Rectal smooth muscle tissue (tissue), 1 donor: ENCODE data around the gene PERM1.
"Not testable (repeated sequence)": the region's sequence is repeated elsewhere in the genome, so short reads cannot be mapped to it uniquely, and the experiment has no call there.

ENCODE experiments used
- H3K27ac ChIP-seq: one replicate; pipeline ENCODE4 v1.7.0; 2013; ENCODE audit warnings: low read depth, low read length, inconsistent platforms
- H3K27me3 ChIP-seq: one replicate; pipeline ENCODE4 v1.7.0; 2013; ENCODE audit warnings: low read length; ENCODE audit not compliant: control insufficient read depth, insufficient read depth
- H3K36me3 ChIP-seq: one replicate; pipeline ENCODE4 v1.7.0; 2013; ENCODE audit warnings: low read length; ENCODE audit not compliant: control insufficient read depth, insufficient read depth
- H3K4me1 ChIP-seq: one replicate; pipeline ENCODE4 v1.7.0; 2013; ENCODE audit warnings: low read length; ENCODE audit not compliant: control insufficient read depth, insufficient read depth
- H3K4me3 ChIP-seq: one replicate; pipeline ENCODE4 v1.7.0; 2013; ENCODE audit warnings: low read length
- H3K9ac ChIP-seq: one replicate; pipeline ENCODE4 v1.7.0; 2013; ENCODE audit warnings: low read length

PERM1 gene

DNA sequence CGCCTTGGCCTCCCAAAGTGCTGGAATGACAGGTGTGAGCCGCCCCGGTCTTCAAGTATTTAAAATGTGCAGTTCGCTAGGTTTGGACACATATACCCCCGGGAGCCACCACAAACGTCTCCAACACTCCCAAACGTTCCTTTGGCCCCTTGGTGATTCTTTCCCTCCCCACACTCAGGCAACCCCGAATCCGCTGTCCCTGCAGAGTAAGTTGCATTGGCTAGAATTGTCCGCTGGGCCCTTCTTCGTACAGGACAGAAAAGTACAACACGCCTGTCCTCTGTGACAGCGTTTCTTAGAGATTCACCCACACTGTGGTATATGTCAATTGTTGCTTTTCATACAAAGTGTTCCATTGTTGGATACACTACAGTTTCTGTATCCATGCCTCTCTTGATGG lies 3.2 kb upstream of the PERM1 start:
- Histone ChIP-seq H3K4me1 (no peaks in the 10 kb centered on the region), H3K27ac (no peak overlapping the region), H3K36me3 (no peaks in the 10 kb centered on the region), H3K9ac (no peak overlapping the region), H3K27me3 (peaks cover 3% of the 10 kb centered on the region), H3K4me3 (no peak overlapping the region)

DNA sequence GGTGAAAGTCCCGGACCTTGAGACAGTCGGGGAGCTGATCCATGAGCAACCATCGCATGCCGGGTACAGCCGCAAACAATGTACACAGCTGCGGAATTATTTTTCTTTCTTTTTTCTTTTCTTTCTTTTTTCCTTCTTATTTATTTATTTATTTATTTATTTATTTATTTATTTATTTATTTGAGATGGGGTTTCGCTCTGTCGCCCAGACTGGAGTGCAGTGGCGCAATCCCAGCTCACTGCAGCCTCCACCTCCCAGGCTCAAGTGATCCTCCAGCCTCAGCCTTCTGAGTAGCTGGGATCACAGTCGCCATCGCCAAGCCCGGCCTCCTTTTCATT lies 2.6 kb upstream of the PERM1 start:
- H3K9ac ChIP-seq, result no peak overlapping the region
- no peaks in the 10 kb centered on the region for H3K4me1 ChIP-seq
- H3K36me3 ChIP-seq, result no peaks in the 10 kb centered on the region
- no peak overlapping the region for H3K27ac ChIP-seq
- H3K27me3 ChIP-seq, result peaks cover 3% of the 10 kb centered on the region
- no peak overlapping the region for H3K4me3 ChIP-seq

DNA sequence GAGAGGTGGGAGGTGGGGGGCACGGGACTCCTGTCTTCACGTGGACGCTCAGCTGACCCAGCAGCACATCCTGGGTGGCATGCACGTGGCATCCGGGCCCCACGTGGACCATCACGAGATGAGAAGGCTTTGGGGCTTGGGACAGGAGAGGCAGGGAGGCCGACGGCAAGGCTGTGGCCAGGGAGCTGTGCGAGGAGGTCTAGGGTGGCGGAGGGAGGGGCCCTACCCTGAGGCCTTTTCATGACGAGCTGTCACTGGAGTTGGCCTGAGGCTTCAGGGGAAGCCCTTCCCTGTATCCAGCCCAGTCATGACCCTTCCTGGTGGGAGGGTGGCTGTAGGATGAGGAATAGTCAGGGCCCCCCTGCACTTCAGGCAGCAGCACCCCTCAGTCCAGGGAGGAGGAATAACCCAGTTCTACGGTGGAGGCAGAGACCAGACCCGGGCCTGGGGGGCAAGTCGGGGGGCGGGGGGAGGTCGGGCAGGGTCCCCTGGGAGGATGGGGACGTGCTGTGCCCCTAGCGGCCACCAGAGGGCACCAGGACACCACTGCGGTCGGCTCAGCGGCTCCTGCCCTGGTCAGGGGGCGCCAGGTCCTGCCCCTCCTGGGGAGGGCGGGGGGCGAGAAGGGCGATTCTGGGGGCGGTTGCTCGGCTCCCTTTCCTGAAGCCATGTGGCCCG lies 2.0 kb upstream of the PERM1 start:
- no peak overlapping the region for H3K9ac ChIP-seq
- no peak overlapping the region for H3K27ac ChIP-seq
- H3K36me3 ChIP-seq, result no peaks in the 10 kb centered on the region
- H3K4me3 ChIP-seq, result no peak overlapping the region
- no peaks in the 10 kb centered on the region for H3K4me1 ChIP-seq
- H3K27me3 ChIP-seq, result peaks cover 3% of the 10 kb centered on the region

DNA sequence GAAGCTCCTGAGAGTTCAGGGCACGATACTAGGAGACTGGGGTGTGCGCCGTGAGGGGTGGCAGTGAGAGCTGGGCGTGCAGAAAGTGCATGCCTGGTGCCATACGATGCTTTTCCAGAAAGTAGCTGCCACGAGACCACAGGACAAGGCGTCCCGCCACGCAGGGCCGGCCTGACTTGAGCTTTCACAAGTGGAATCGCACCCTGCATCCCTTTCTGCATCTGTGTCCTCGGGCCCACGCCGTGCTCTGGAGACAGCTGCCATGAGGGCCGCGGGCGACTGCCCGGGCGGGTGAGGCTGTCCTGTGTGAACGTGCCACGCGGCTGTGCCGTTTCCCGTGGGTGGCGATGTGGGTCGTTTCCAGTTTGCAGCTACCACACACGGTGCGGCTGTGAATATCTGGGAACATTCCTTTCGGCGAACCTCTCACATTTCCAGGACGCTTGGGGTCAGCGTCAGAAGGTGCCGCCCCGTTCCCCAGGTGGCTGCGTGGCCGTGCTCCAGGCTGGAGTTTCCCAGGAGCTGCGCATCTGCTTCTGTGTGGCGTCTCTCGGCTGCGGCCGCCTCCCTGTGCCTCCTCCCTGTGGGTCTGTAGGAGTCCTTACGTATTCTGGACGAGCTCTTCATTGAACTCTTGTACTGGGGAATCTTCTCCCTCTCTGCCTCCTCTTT lies 1.0 kb upstream of the PERM1 start:
- Histone ChIP-seq H3K27me3 (peaks cover 3% of the 10 kb centered on the region), H3K36me3 (no peaks in the 10 kb centered on the region), H3K4me3 (no peak overlapping the region), H3K27ac (no peak overlapping the region), H3K4me1 (no peaks in the 10 kb centered on the region), H3K9ac (no peak overlapping the region)

DNA sequence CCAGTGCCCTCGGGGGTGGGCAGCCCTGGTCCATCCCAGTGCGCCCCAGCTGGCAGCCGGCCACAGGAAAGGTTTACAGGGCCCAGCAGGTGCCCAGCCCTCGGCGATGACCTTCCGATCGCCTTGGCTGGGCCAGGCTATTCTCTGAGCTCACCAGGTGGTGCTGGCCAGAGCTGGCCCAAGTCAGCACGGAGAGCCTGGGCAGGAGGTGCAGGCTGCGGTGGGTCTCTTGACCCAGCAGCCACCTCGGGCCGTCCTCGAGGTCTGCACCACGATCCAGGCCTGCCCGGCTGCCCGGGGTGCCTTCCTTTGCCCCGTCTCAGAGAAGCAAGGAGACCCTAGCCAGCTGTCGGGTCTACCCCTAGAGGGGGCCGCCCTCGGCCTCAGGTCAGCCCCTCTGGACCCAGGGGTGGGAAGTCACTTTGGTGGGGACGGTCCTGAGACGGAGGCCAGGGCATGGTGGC lies 370 bp downstream of the PERM1 start:
- H3K9ac ChIP-seq, result no peak overlapping the region
- no peak overlapping the region for H3K27ac ChIP-seq
- no peaks in the 10 kb centered on the region for H3K36me3 ChIP-seq
- no peaks in the 10 kb centered on the region for H3K4me1 ChIP-seq
- H3K4me3 ChIP-seq, result no peak overlapping the region
- H3K27me3 ChIP-seq, result peaks cover 3% of the 10 kb centered on the region

DNA sequence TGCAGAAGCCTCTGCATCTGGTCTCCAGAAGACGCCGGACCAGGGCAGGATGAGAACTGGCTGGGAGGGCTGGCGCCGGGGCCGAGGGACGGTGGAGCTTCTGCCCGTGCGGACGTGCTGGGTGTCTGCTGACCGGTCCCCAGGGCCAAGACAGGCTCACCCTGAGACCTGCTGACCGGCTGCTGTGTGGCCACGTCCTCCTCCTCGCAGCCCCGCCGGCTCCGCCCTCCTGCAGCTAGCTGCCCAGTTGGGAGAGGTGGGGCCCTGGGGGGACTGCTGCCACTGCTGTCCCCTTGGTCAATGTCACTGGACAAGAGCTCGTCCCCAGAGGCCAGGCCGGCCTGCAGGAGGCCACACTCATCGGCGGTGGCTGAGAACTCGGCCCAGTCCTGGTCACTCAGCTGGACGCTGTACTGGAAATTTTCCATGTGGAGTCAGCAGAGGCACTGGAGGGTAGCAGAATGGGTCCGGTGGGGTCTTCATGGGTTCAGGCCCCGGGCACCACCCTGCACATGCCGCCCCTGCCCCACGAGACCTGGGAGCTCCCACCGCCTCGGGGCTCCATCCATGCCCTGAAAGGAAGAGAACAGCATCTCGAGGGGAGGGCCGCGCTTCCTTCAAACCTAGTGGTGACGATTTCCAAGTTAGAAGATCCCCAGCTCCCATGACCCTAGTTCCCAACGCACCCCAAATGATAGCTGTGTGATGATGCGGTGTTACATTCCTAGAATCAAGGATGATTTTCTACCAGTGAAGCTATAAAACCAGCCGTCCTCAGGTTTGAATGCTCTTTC lies 1.1 kb downstream of the PERM1 start:
- Histone ChIP-seq H3K27ac (no peak overlapping the region), H3K4me3 (no peak overlapping the region), H3K4me1 (peaks cover under 1% of the 10 kb centered on the region), H3K36me3 (no peaks in the 10 kb centered on the region), H3K9ac (no peak overlapping the region), H3K27me3 (peaks cover 5% of the 10 kb centered on the region)

DNA sequence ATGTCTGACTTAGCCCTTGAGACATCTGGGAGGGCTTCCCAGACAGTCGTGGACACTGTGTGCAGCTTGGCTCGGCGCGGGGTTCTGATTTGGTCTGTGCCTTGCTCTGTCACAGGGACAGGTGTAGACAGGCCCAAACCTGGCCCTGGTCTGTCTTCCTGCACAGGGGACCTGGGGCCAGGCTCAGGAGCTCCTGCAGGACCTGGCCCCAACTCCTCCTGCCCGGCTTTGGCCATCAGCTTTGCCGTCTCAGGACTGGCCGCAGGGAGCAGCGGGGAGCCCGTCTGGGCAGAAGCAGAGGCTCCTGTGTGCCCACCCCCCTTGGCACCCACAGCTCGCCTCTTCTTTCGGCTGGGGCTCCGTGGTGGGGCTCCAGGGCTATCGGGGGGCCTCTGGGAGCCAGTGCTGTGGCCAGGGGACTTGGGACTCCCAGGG lies 1.7 kb downstream of the PERM1 start:
- H3K9ac ChIP-seq, result no peak overlapping the region
- H3K4me3 ChIP-seq, result no peak overlapping the region

DNA sequence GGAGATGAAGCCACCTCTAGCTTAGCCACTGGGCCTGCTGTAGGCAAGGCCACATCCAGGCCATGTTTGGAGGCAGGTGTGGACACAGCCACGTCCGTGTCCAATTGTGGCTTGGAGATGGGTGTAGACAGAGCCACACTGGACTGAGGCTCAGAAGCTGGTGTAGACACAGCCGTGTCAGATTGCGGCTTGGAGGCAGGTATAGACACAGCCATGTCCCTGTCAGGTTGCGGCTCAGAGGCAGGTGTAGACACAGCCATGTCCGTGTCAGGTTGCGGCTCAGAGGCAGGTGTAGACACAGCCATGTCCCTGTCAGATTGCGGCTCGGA lies 2.2 kb downstream of the PERM1 start:
- Histone ChIP-seq H3K9ac (no peak overlapping the region), H3K4me1 (peaks cover 2% of the 10 kb centered on the region), H3K4me3 (no peak overlapping the region), H3K36me3 (no peaks in the 10 kb centered on the region), H3K27ac (no peak overlapping the region), H3K27me3 (peaks cover 5% of the 10 kb centered on the region)

More for the DNA sequence above, 1.7 kb downstream of the PERM1 start:
- Histone ChIP-seq H3K27me3 (peaks cover 5% of the 10 kb centered on the region), H3K36me3 (no peaks in the 10 kb centered on the region), H3K4me1 (peaks cover 2% of the 10 kb centered on the region), H3K27ac (no peak overlapping the region)

DNA sequence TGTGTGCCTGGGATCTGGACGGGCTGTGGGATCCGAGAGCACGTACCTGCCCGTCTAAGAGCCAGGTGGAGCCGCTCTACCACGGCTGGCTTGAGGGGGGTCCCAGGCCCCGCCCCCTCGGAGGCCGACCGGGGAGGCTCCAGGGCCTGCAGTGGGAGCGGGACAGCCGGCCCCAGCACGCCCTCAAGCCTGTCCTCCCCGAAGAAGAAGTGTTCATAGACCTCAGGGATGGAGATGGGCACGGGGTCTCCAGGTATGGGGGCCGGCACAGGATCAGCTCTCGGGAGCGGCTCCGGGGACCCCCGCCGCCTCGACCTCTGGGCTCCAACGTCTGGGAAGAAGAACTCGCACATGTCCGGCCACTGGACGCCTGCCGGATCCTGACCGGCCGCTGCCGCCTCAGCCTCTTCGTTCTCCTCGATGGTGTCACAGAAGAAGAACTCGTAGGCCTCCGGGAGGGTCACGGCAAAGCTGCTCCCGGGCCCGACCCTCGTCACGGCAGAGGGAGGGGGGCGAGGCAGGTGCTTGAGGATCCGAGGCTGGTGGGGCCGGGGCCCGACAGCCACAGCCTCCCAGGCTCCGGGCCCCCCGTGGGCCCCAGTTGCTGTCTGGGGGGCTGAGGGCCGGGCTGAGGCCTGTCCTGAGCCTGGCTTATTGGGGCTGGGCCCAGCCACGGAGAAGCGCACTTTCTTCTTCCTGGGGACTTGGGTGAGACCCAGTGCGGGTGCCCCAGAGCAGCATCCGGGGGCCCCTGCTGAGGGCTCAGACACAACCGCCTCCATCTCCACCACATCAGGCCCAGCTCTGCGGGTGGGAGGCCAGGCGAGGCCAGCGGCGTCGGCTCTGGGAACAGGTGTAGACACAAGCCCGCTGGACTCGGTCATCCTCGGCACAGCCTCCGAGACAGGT lies 2.8 kb downstream of the PERM1 start:
- Histone ChIP-seq H3K4me1 (peaks cover 2% of the 10 kb centered on the region), H3K9ac (no peak overlapping the region), H3K36me3 (no peaks in the 10 kb centered on the region), H3K4me3 (no peak overlapping the region), H3K27ac (no peak overlapping the region), H3K27me3 (peaks cover 5% of the 10 kb centered on the region)

DNA sequence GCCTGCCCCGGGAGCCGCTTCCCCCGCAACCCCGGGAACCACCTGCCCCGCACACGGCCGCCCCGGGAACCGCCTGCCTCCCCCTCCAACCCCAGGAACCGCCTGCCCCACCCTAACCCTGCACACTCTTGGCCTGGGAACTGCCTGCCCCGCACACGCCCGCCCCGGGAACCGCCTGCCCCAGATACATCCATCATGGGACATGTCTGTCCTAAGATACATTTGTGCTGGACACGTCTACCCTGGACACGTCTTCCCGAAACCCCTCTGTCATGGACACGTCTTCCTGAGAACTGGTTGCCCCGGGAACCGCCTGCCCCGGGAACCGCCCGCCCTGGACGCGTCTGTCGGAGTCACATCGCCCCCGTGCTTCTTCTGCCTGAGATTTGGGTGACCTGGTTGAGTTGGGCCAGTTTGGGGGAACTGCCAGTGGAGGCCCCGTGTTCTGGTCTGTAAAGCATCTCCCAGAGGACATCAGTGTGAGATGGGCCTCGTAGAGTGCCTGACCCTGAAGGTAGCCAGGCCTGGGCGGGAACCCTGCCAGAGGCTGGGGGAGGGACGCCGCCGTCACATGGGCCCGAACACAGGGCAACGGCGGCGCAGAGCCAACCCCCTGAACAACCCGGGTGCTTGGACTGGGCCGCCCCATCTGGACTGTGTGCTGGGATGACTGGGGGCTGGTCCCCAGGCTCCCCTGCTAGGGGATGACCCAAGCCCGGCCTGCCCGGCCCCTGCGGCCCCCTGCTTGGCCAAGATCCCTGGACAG lies 3.6 kb downstream of the PERM1 start:
- Histone ChIP-seq H3K27me3 (peaks cover 12% of the 10 kb centered on the region), H3K4me3 (no peak overlapping the region), H3K36me3 (no peaks in the 10 kb centered on the region), H3K27ac (no peak overlapping the region), H3K4me1 (peaks cover 2% of the 10 kb centered on the region), H3K9ac (no peak overlapping the region)

DNA sequence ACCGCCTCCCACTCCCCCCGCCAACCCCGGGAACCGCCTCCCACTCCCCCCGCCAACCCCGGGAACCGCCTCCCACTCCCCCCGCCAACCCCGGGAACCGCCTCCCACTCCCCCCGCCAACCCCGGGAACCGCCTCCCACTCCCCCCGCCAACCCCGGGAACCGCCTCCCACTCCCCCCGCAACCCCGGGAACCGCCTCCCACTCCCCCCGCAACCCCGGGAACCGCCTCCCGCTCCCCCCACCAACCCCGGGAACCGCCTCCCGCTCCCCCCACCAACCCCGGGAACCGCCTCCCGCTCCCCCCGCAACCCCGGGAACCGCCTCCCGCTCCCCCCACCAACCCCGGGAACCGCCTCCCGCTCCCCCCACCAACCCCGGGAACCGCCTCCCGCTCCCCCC lies 5.1 kb downstream of the PERM1 start:
- H3K36me3 ChIP-seq, H3K27ac ChIP-seq, H3K9ac ChIP-seq, H3K4me3 ChIP-seq, H3K4me1 ChIP-seq: not testable (repeated sequence)
- H3K27me3 ChIP-seq, result peaks cover 13% of the 10 kb centered on the region
